SU-DHL-6 (cell line): ENCODE data around the gene PPP1R13B.

Experiments
- H2AFZ ChIP-seq: fragments of 200-600 bp; sonication (generic); 2 replicates; pipeline ENCODE4 v1.6.1; 2014; ENCODE audit warnings: low read depth, mild to moderate bottlenecking, moderate library complexity, mixed read lengths, antibody characterized with exemption, low read length; ENCODE audit not compliant: severe bottlenecking
- H3F3A ChIP-seq: fragments of 200-600 bp; shearing (Covaris generic); 2 replicates; pipeline ENCODE4 v1.6.0; 2016; ENCODE audit warnings: antibody characterized with exemption, mild to moderate bottlenecking; ENCODE audit not compliant: insufficient read depth
- H3K27ac ChIP-seq: fragments of 200-600 bp; sonication (generic); 2 replicates; pipeline ENCODE4 v1.5.1; 2016; ENCODE audit warnings: low read depth, mild to moderate bottlenecking, low read length, moderate library complexity, mixed read lengths
- H3K27me3 ChIP-seq: fragments of 200-600 bp; sonication (generic), shearing (Covaris generic); 2 replicates; pipeline ENCODE4 v1.6.0; 2014; ENCODE audit warnings: mild to moderate bottlenecking, low read length
- H3K36me3 ChIP-seq: fragments of 200-600 bp; sonication (generic); 2 replicates; pipeline ENCODE4 v1.6.1; 2014; ENCODE audit warnings: mild to moderate bottlenecking, low read length, mixed read lengths
- H3K4me2 ChIP-seq: fragments of 300-600, 200-600 bp; shearing (Covaris generic), sonication (generic); 2 replicates; pipeline ENCODE4 v1.6.0; 2014; ENCODE audit warnings: low read length, low read depth, mild to moderate bottlenecking; ENCODE audit not compliant: poor library complexity, severe bottlenecking
- H3K4me3 ChIP-seq: fragments of 200-600 bp; sonication (generic); 2 replicates; pipeline ENCODE4 v1.5.1; 2014; ENCODE audit warnings: antibody characterized with exemption, low read length, mild to moderate bottlenecking, mixed read lengths; ENCODE audit not compliant: insufficient read depth, poor library complexity, severe bottlenecking
- H3K79me2 ChIP-seq: fragments of 200-600 bp; sonication (generic); 2 replicates; pipeline ENCODE4 v1.6.1; 2014; ENCODE audit warnings: mild to moderate bottlenecking, low read length, moderate library complexity; ENCODE audit not compliant: insufficient read depth
- H3K9ac ChIP-seq: fragments of 200-600 bp; sonication (generic); 2 replicates; pipeline ENCODE4 v1.7.0; 2014; ENCODE audit warnings: mild to moderate bottlenecking, low read length
- H3K9me2 ChIP-seq: fragments of 200-600 bp; sonication (generic); replicated peaks from 2 replicates; pipeline ENCODE4 v1.6.1; 2014; ENCODE audit warnings: low read length; ENCODE audit not compliant: insufficient read depth
- H3K9me3 ChIP-seq: fragments of 200-600 bp; sonication (generic); 2 replicates; pipeline ENCODE4 v1.6.1; 2014; ENCODE audit warnings: low read length, mixed read lengths; ENCODE audit not compliant: insufficient read depth
- H4K20me1 ChIP-seq: fragments of 200-600 bp; sonication (generic); 2 replicates; pipeline ENCODE4 v1.6.1; 2014; ENCODE audit warnings: low read depth, mild to moderate bottlenecking, antibody characterized with exemption, low read length, moderate library complexity, mixed read lengths
- EZH2phosphoT487 ChIP-seq: fragments of 200-600 bp; sonication (generic), shearing (Covaris generic); conservative IDR thresholded peaks from 2 replicates; pipeline ENCODE4 v1.6.1; 2018; ENCODE audit warnings: mild to moderate bottlenecking, antibody characterized with exemption, low read length, moderate library complexity, mixed read lengths
- TF ChIP-seq, protein P1 (sequence below): fragments of 200-600 bp; sonication (generic); IDR thresholded peaks from one replicate; pipeline ENCODE4 v1.5.1; 2017; ENCODE audit warnings: antibody characterized with exemption, mild to moderate bottlenecking, low read length, moderate library complexity; ENCODE audit not compliant: insufficient read depth, poor library complexity, severe bottlenecking

Gene PPP1R13B

GRCh38 chr14:103696070-103696402 is 151.3 kb downstream of the PPP1R13B start:
- peak overlapping the region; percentile 95 for H3K27ac ChIP-seq
- H3K27me3 ChIP-seq = no peaks in the 10 kb centered on the region
- no peaks in the 10 kb centered on the region for H3K36me3 ChIP-seq
- no peak overlapping the region for H2AFZ ChIP-seq
- H3K9me2 ChIP-seq = no peaks in the 10 kb centered on the region
- H3K9ac ChIP-seq = peak overlapping the region; percentile 51
- no peaks in the 10 kb centered on the region for H4K20me1 ChIP-seq
- peaks cover 73% of the 10 kb centered on the region for H3F3A ChIP-seq
- H3K4me2 ChIP-seq = peak overlapping the region; percentile 55
- H3K9me3 ChIP-seq = no peaks in the 10 kb centered on the region
- H3K4me3 ChIP-seq = no peak overlapping the region
- no peaks in the 10 kb centered on the region for H3K79me2 ChIP-seq
- TF ChIP-seq, protein P1, sequence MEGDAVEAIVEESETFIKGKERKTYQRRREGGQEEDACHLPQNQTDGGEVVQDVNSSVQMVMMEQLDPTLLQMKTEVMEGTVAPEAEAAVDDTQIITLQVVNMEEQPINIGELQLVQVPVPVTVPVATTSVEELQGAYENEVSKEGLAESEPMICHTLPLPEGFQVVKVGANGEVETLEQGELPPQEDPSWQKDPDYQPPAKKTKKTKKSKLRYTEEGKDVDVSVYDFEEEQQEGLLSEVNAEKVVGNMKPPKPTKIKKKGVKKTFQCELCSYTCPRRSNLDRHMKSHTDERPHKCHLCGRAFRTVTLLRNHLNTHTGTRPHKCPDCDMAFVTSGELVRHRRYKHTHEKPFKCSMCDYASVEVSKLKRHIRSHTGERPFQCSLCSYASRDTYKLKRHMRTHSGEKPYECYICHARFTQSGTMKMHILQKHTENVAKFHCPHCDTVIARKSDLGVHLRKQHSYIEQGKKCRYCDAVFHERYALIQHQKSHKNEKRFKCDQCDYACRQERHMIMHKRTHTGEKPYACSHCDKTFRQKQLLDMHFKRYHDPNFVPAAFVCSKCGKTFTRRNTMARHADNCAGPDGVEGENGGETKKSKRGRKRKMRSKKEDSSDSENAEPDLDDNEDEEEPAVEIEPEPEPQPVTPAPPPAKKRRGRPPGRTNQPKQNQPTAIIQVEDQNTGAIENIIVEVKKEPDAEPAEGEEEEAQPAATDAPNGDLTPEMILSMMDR = no peak
- TF ChIP-seq EZH2phosphoT487 = no peak

- Histone ChIP-seq H3K4me3 (no peak overlapping the region), H3K9me3 (no peaks in the 10 kb centered on the region), H3K27me3 (no peaks in the 10 kb centered on the region), H3F3A (peaks cover 73% of the 10 kb centered on the region), H3K9me2 (no peaks in the 10 kb centered on the region), H2AFZ (no peak overlapping the region), H4K20me1 (no peaks in the 10 kb centered on the region), H3K36me3 (no peaks in the 10 kb centered on the region), H3K4me2 (peak overlapping the region; percentile 55), H3K27ac (peak overlapping the region; percentile 95), H3K9ac (peak overlapping the region; percentile 51), H3K79me2 (no peaks in the 10 kb centered on the region)
- TF ChIP-seq, protein P1 = no peak
- no peak for TF ChIP-seq EZH2phosphoT487
Measured at GRCh38 chr14:103695296-103696069, 151.9 kb downstream of the PPP1R13B start.

DNA sequence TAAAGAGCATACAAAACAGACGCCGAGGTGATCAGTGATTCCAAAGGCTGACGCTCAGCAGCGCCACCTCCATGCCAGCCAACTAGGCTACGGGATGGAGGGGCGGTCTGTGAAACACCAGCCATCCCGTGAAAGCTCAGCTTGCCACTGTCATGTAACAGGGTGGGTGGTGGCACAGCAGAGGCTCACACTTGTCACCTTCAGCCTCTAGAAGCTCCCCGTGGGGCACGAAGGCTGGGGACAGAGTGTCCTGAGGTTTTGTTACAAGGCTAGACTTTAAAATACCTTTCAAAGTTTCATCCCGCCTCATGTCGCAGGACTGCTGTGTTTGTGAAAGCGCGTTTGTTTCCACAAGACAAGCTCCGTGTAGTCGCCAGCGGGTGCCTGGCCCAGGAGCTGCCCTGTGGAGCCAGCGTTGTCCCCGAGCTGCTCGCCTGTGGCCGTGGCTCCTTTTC is 152.8 kb downstream of the PPP1R13B start:
- H3K9me3 ChIP-seq = no peaks in the 10 kb centered on the region
- H3K9ac ChIP-seq = no peak overlapping the region
- H3K27me3 ChIP-seq = no peaks in the 10 kb centered on the region
- peaks cover 69% of the 10 kb centered on the region for H3F3A ChIP-seq
- H3K9me2 ChIP-seq = no peaks in the 10 kb centered on the region
- H3K36me3 ChIP-seq = no peaks in the 10 kb centered on the region
- TF ChIP-seq, protein P1 = no peak
- TF ChIP-seq EZH2phosphoT487 = no peak
- H4K20me1 ChIP-seq = no peaks in the 10 kb centered on the region
- no peak overlapping the region for H2AFZ ChIP-seq
- H3K27ac ChIP-seq = peak overlapping the region; percentile 95
- peak overlapping the region; percentile 55 for H3K4me2 ChIP-seq
- H3K79me2 ChIP-seq = no peaks in the 10 kb centered on the region
- H3K4me3 ChIP-seq = no peak overlapping the region
